ENCODE data around the gene CDK5. TPM values are rescaled to one million over a fixed set of nuclear protein-coding genes. Genes with fewer than 3 reads are reported as not detected.
A peak's percentile ranks its signal among the peaks of the same experiment; 100 is the strongest.

The CDK5 gene
- total and polyA plus RNA-seq, 9 of the 15 experiments (the other 6 are each of a cell fraction or from before 2014, with no cell fraction given) = 3.2 to 38.0 (median 27.5) TPM

DNA sequence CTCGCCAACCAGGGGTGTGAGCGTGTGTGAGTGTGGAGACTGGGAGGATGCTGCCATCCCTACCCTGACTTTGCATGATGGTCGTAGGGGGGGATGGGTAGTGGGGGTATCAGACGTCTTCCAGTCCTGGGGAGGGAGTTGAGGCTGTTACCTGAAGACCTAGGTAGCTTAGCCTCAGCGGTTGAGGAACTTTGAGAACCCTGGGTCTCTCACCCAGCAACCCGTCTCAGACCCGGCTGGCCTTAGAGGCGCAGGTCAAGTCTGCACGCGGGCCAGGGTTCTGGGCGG lies 4.4 kb upstream of the CDK5 start (continued):
- TF ChIP-seq, protein P1, sequence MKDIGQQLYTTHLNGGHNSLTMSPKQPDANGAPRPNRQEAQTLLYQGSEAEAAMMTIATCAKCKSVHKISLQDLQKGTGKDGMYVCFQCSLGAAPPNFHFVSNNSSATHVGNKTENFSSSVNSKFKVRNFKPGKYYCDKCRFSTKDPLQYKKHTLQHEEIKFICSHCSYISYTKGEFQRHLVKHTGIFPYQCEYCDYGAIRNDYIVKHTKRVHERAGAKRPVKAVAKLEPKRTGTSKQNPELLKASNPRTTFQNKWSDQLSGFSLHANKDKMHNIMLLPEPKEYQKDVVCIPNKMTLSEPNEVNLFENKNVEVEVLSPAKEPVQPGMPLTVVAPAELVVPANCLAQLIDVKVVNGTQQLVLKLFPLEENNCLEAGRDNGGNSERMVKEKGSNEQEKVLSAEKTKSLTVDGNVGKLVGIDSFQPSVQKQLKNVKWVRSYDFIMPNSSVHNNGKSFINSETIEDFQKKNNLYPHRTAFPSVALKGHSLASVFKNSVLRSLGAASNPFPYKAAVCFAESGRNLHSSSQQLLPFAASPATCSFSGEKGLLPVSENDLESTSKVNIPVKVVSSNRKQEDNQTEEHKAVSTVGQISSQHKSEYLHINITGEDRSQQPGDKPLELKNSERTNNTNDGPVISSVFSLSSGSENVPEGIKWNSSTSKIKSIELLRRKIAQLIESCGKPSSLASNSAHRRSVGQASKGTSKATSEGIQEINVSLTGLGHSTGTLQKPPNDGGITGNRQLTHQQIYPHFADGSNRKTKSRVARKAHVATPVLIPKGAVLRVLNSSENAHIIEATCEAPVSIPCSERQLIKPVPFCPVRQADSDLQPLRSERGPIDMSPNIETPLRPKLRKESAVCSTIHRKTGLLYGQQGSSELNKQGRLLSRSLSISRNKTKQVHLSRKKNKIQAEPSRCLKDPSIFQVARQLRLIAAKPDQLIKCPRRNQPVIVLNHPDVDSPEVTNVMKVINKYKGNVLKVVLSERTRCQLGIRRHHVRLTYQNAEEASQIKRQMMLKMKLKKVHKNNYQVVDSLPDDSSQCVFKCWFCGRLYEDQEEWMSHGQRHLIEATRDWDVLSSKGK (CRISPR knock-in tag; IDR thresholded peaks at IDR 0.05) = no peak
- no peak for TF ChIP-seq ZFP36 (IDR thresholded peaks at IDR 0.05; ENCODE audit: low read depth, low read length, partially characterized antibody)
- TF ChIP-seq PML (IDR thresholded peaks at IDR 0.05; ENCODE audit: low read length) = peak; percentile 20; the same call in 1 of the 2 replicates
- no peak for TF ChIP-seq RBM34 (IDR thresholded peaks at IDR 0.05; ENCODE audit: borderline replicate concordance, insufficient read depth, low read length)
- no peak for TF ChIP-seq SRF (CRISPR knock-in tag; IDR thresholded peaks at IDR 0.05)
- no peak; the same call in 1 of the 2 replicates for TF ChIP-seq RBFOX2 (IDR thresholded peaks at IDR 0.05; ENCODE audit: low read depth, low read length)
- TF ChIP-seq MYBL2 (IDR thresholded peaks at IDR 0.05; ENCODE audit: low read depth) = no peak
- no peak for TF ChIP-seq MYBL2 (CRISPR knock-in tag; IDR thresholded peaks at IDR 0.05; ENCODE audit: borderline replicate concordance)
- no peak for TF ChIP-seq SUPT5H (IDR thresholded peaks at IDR 0.05)
- no peak for TF ChIP-seq ZNF134 (CRISPR knock-in tag; conservative IDR thresholded peaks at IDR 0.05)
- no peak for TF ChIP-seq PPARD (CRISPR knock-in tag; IDR thresholded peaks at IDR 0.05)
- TF ChIP-seq MAFK (IDR thresholded peaks at IDR 0.05; ENCODE audit: low read length) = no peak
- TF ChIP-seq, protein P2, sequence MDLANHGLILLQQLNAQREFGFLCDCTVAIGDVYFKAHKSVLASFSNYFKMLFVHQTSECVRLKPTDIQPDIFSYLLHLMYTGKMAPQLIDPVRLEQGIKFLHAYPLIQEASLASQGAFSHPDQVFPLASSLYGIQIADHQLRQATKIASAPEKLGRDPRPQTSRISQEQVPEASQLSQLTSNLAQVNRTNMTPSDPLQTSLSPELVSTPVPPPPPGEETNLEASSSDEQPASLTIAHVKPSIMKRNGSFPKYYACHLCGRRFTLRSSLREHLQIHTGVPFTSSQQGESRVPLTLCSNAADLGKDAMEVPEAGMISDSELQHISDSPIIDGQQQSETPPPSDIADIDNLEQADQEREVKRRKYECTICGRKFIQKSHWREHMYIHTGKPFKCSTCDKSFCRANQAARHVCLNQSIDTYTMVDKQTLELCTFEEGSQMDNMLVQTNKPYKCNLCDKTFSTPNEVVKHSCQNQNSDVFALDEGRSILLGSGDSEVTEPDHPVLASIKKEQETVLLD (IDR thresholded peaks at IDR 0.05) = no peak
- no peak for TF ChIP-seq POLR2AphosphoS5 (IDR thresholded peaks at IDR 0.05; ENCODE audit: control insufficient read depth, insufficient read depth, low read depth, low read length)
- no peak for TF ChIP-seq RBM17 (IDR thresholded peaks at IDR 0.05; ENCODE audit: borderline replicate concordance, low read depth, low read length)
- no peak for TF ChIP-seq KDM4B (IDR thresholded peaks at IDR 0.05; ENCODE audit: borderline replicate concordance in 2 of 2, low read depth in 1 of 2)
- TF ChIP-seq, protein P3, sequence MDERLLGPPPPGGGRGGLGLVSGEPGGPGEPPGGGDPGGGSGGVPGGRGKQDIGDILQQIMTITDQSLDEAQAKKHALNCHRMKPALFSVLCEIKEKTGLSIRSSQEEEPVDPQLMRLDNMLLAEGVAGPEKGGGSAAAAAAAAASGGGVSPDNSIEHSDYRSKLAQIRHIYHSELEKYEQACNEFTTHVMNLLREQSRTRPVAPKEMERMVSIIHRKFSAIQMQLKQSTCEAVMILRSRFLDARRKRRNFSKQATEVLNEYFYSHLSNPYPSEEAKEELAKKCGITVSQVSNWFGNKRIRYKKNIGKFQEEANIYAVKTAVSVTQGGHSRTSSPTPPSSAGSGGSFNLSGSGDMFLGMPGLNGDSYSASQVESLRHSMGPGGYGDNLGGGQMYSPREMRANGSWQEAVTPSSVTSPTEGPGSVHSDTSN (CRISPR knock-in tag; IDR thresholded peaks at IDR 0.05; ENCODE audit: low read depth) = no peak
- TF ChIP-seq, protein P3 (tag; conservative IDR thresholded peaks at IDR 0.05; ENCODE audit: low read depth) = no peak
- no peak for TF ChIP-seq NR2F6 (CRISPR knock-in tag; IDR thresholded peaks at IDR 0.05)
- no peak for TF ChIP-seq JUND (IDR thresholded peaks at IDR 0.05; ENCODE audit: borderline replicate concordance, low read depth, low read length)
- 0 out of 3 replicates have a peak, but pooled peaks have one; percentile 30 for TF ChIP-seq JUND (tag; IDR thresholded peaks at IDR 0.05; ENCODE audit: borderline replicate concordance, low read depth, low read length)
- TF ChIP-seq ILF3 (IDR thresholded peaks at IDR 0.05; ENCODE audit: borderline replicate concordance) = no peak

Measured in K562 (cell line).